Spinal cord (tissue), 10 donors: ENCODE measurements around the gene ERC2. TPM values are rescaled to one million over a fixed set of nuclear protein-coding genes. Genes with fewer than 3 reads are reported as not detected.
A peak's percentile ranks its signal among the peaks of the same experiment; 100 is the strongest.

Experiments used
- DNase-seq, 6 donors: peaks; one replicate each; pipeline versions ENCODE4 v3.0.0 to v3.0.0-alpha.2; 2013 to 2015; ENCODE audit warnings: low spot score in 6 of 6, low read depth in 4 of 6
- H3K27ac ChIP-seq: one replicate; pipeline ENCODE4 v1.5.1; 2013; ENCODE audit warnings: low read depth, low read length, control low read depth
- H3K27me3 ChIP-seq: one replicate; pipeline ENCODE4 v1.6.1; 2013; ENCODE audit warnings: low read length; ENCODE audit not compliant: control insufficient read depth, insufficient read depth
- H3K36me3 ChIP-seq: one replicate; pipeline ENCODE4 v1.6.1; 2013; ENCODE audit warnings: low read length; ENCODE audit not compliant: control insufficient read depth, insufficient read depth
- H3K4me1 ChIP-seq: one replicate; pipeline ENCODE4 v1.6.1; 2013; ENCODE audit warnings: low read length; ENCODE audit not compliant: control insufficient read depth, insufficient read depth
- H3K4me3 ChIP-seq: one replicate; pipeline ENCODE4 v1.5.1; 2013; ENCODE audit warnings: low read depth, low read length, control low read depth
- H3K9me3 ChIP-seq: one replicate; pipeline ENCODE4 v1.6.1; 2013; ENCODE audit warnings: low read length; ENCODE audit not compliant: control insufficient read depth, insufficient read depth
- WGBS: methylation state at CpG from one replicate; pipeline ENCODE4 v1.1.5; 2013; ENCODE audit warnings: missing lambda C conversion rate; ENCODE audit not compliant: insufficient coverage; 5-methylcytosine and 5-hydroxymethylcytosine counted together
- polyA plus RNA-seq, 2 donors: library from polyadenylated mRNA; unstranded; fragments of 120-200 nt; gene quantifications; one replicate each; pipeline ENCODE4 v1.2.1, GENCODE V29; 2013; ENCODE audit not compliant: insufficient read length in 2 of 2
- total RNA-seq, 2 donors: library from RNA; depleted of rRNA in 1 of 2; stranded (reverse); fragments of 120-200 nt in 1 of 2; fragments of >200 nt in 1 of 2; gene quantifications; one replicate each; pipeline versions ENCODE4 v1.2.3 to v1.2.4, GENCODE V29; 2013 to 2014
- donor health status: healthy.

The ERC2 gene
- total and polyA plus RNA-seq, 4 donors = 24.0 to 51.3 (median 29.7) TPM

DNA sequence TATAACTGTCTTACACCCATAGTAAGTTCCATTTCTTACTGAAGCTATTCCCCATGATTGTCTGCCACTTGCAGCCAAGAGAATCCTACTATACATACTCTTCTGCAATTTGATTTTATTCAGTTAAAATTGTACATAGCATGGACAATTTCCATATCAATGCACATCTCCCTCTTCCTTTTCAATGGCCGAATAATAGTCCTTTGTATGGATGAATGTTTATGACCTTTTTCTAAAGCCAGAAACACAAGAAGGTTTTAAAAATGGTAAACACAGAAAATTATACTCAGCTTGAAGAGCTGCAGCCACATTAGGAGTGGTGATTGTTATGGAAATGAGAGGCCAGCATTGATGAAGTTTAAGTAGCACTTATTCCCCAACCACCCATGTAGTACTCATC is 8.5 kb upstream of the ERC2 start:
- Histone ChIP-seq H3K4me1 (no peaks in the 10 kb centered on the region), H3K9me3 (no peaks in the 10 kb centered on the region), H3K27me3 (no peaks in the 10 kb centered on the region), H3K27ac (no peak overlapping the region), H3K36me3 (no peaks in the 10 kb centered on the region), H3K4me3 (no peak overlapping the region)
- WGBS = no CpG with 5 or more reads among the region's 1 CpG
- no peak for DNase-seq

DNA sequence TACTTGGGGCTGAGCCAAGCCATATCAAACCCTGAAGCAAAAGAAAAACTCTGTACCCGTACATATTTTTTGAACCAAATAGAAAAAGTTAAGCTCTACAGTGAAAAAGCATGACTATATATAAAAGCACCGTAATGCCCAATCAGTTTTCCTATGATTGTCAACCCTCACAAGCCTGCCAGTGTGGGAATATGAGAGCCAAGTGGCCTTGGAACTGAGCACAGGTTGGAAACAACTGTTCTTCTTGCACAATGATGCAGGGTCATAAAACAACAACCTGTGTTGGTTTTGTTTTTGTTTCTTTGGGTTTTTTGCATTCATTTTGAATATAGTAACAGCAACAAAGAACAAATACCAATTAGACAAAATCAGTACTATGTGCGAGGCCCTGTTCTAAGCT is 3.5 kb upstream of the ERC2 start:
- 100% methylated on average over 2 of the region's 3 CpGs for WGBS
- no peaks in the 10 kb centered on the region for H3K9me3 ChIP-seq
- H3K4me3 ChIP-seq = no peak overlapping the region
- peaks cover 4% of the 10 kb centered on the region for H3K27me3 ChIP-seq
- peaks cover 3% of the 10 kb centered on the region for H3K4me1 ChIP-seq
- DNase-seq = no peak
- H3K36me3 ChIP-seq = no peaks in the 10 kb centered on the region
- no peak overlapping the region for H3K27ac ChIP-seq

DNA sequence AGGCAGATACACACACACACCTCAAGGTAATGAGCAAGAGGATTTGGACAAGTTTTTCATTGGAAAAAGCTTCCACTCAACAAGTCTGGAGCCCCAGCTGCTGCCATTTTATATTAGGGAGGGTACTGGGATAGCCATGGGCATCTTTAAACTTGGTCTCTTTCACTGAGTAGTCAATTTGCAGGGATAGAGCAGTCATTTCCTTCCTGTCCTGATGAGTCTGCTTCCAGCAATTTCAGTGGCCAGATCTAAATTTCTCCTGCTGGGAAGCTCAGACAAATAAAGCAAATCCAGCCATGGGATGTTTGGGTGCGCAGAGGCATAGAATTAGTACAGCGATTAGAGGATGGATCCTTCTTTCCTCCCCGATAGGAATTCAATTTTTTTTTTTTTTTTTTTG is 874 bp upstream of the ERC2 start:
- H3K9me3 ChIP-seq = no peaks in the 10 kb centered on the region
- H3K36me3 ChIP-seq = no peaks in the 10 kb centered on the region
- no CpG with 5 or more reads among the region's 3 CpGs for WGBS
- peaks cover 4% of the 10 kb centered on the region for H3K27me3 ChIP-seq
- DNase-seq = no peak
- H3K27ac ChIP-seq = no peak overlapping the region
- H3K4me3 ChIP-seq = no peak overlapping the region
- H3K4me1 ChIP-seq = peaks cover 3% of the 10 kb centered on the region

DNA sequence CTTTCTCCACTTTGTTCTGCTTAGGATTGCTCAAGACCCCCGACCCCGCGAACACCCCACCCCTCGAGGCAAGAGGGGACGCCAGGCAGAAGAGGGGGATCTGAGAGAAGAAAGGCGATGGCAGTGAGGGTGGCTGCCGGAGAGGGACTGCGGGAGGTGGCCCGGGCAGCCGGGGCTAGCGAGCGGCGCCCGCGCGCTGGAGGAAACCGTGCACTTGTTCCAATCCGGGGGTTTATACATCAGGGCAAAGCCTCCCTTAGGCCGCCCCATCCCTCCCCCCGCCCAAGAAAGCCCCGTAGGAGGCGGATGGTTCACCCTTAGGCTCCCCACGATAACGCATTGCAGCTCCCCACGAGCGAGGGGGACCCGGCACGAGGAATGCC is 475 bp downstream of the ERC2 start:
- H3K27me3 ChIP-seq = peaks cover 4% of the 10 kb centered on the region
- H3K9me3 ChIP-seq = no peaks in the 10 kb centered on the region
- WGBS = under 1% methylated on average over 22 of the region's 28 CpGs
- peaks cover 3% of the 10 kb centered on the region for H3K4me1 ChIP-seq
- peak overlapping the region; percentile 60 for H3K4me3 ChIP-seq
- peak overlapping the region; percentile 33 for H3K27ac ChIP-seq
- DNase-seq = peak in 2 of 6 donors; percentile 55 to 65
- no peaks in the 10 kb centered on the region for H3K36me3 ChIP-seq

DNA sequence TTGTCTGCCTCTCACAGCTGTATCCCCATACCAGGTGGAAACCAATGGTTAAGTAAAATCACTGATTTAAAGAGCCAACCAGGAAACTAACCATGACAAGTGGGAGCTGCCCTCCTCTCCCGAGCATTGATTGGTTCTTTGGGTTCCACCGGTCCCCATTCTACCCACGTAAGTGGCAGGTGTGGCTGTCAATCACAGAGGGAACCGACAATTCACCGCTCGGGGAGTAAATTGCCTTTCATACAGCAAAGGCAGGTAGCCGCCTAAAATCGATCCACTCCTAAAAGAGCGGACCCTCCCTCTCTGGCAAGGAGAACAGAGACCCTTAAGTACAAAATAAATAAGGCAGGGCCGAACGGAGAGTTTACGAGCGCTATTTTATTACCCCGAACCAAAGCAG is 1.2 kb downstream of the ERC2 start:
- Histone ChIP-seq H3K4me1 (peaks cover 3% of the 10 kb centered on the region), H3K27ac (no peak overlapping the region), H3K9me3 (no peaks in the 10 kb centered on the region), H3K27me3 (peaks cover 4% of the 10 kb centered on the region), H3K36me3 (no peaks in the 10 kb centered on the region), H3K4me3 (peak overlapping the region; percentile 60)
- peak; percentile 70 to 98 (median 85) for DNase-seq
- WGBS = 0% methylated on average over 8 of the region's 14 CpGs

DNA sequence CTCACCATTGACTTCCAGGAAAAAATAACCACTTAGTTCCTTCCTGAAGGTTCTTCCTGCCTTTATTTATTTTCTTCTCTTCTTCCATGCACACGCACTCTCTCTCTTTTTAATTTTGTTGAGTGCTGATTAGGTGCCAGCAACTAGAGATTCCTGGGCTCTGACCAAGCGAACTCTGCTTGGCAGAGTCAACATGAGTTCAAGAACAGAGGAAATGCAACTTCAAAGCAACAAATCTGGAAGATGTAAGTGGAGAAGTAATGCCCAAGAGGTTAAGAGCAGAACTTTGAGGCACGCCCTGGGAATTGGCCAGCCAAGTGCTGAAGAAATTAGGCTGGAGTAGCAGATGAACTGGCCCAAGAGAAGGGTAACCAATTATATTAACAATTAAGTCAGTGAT is 8.5 kb downstream of the ERC2 start:
- 91% methylated on average over 1 of the region's 3 CpGs for whole genome bisulfite sequencing
- H3K27ac ChIP-seq = no peak overlapping the region
- no peak for DNase-seq
- H3K4me3 ChIP-seq = no peak overlapping the region
- no peaks in the 10 kb centered on the region for H3K4me1 ChIP-seq
- no peaks in the 10 kb centered on the region for H3K9me3 ChIP-seq
- no peaks in the 10 kb centered on the region for H3K36me3 ChIP-seq
- no peaks in the 10 kb centered on the region for H3K27me3 ChIP-seq

DNA sequence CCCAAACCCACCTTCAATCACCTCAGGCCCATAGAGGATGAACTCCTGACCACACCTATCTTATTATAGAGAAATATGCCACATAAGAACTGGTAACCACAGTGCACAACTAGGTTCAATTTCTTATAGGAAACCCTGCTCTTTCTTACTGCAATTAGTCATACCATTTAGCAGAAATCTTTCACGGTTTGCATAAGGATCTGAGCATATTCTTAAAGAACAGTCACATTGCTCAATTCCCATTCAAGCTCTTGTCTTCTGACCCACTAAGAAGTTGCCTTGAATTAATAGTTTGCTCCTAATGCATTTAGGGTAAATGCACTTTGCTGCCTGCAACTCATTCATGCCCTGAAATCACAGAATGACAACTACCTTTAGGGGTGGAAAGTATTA is 9.2 kb downstream of the ERC2 start:
- DNase-seq = no peak
- H3K27me3 ChIP-seq = no peaks in the 10 kb centered on the region
- H3K4me3 ChIP-seq = no peak overlapping the region
- H3K36me3 ChIP-seq = no peaks in the 10 kb centered on the region
- 83% methylated on average over 1 of the region's 1 CpG for WGBS
- H3K9me3 ChIP-seq = no peaks in the 10 kb centered on the region
- H3K4me1 ChIP-seq = no peaks in the 10 kb centered on the region
- H3K27ac ChIP-seq = no peak overlapping the region

DNA sequence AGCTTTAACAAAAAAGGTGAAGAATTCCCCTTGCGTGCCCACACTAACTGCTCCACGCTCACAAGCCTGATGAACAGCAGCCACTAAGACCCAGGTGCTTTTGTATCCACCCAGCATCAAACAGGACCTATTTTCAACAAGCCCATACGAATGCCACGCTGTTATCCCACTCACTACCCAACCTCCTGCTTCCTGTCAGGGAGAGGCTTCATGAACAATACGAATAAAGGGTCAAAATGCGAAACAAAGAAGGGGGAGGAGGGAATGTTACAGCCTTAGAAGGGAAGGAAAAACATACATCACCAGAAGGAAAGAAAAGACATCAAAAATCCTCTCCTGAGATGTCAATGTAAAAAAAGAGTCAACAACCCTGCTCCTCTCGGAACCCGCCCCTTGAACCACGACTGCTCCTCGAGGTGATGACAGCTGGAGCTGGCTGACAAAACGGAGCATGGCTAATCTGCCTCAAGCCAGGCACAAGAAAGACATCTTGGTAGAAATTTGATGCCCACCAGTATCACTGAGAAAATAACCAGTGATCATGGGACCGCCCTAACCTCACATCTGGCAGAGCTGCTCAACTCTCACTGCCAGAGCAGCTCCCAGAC is 9.7 kb downstream of the ERC2 start:
- no peak overlapping the region for H3K4me3 ChIP-seq
- no peak for DNase-seq
- H3K4me1 ChIP-seq = no peaks in the 10 kb centered on the region
- no peaks in the 10 kb centered on the region for H3K36me3 ChIP-seq
- whole genome bisulfite sequencing = 55% methylated on average over 8 of the region's 12 CpGs
- no peaks in the 10 kb centered on the region for H3K9me3 ChIP-seq
- no peak overlapping the region for H3K27ac ChIP-seq
- H3K27me3 ChIP-seq = no peaks in the 10 kb centered on the region

DNA sequence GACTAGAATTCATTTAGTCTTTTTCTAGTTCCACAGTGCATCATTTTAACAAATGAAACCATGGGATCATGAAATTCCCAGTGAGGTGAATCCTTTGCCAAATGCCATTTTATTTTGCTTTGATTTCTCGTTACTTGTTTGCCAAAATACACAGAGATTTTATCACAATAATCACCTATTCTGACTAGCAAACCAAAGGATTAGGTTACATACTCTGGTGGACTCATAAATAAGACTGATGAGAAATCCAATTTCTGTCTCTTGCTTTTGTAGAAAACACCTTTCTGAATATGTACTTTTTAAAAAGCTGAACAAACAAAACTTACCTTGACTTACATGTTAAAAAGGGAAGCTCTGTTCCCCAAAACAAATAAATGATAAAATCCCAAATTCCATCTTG is 12.2 kb downstream of the ERC2 start:
- H3K4me1 ChIP-seq = no peaks in the 10 kb centered on the region
- no peak overlapping the region for H3K4me3 ChIP-seq
- WGBS = no CpG with 5 or more reads among the region's 1 CpG
- no peaks in the 10 kb centered on the region for H3K9me3 ChIP-seq
- DNase-seq = no peak
- no peak overlapping the region for H3K27ac ChIP-seq
- H3K36me3 ChIP-seq = no peaks in the 10 kb centered on the region
- H3K27me3 ChIP-seq = no peaks in the 10 kb centered on the region

DNA sequence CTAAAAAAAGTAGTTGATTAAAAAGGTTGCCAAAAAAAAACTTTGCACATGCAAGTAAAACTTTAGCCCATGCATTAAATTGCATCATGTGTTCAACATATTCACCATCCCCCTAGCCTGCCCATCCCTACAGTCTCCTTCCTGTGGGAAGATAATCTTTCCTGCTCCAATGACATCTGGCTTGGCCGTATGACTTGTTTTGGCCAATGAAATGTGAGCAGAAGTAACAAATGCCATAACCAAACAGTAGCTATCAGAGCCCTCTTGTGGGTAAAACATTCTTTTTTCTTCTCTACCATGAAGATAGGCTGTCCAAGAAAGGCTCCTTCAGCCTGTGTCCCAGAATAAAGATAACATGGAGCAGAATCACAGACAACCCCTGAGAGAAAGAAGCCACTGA is 15.3 kb downstream of the ERC2 start:
- Histone ChIP-seq H3K36me3 (no peaks in the 10 kb centered on the region), H3K9me3 (no peaks in the 10 kb centered on the region), H3K4me3 (no peak overlapping the region), H3K27me3 (no peaks in the 10 kb centered on the region), H3K4me1 (no peaks in the 10 kb centered on the region), H3K27ac (no peak overlapping the region)
- DNase-seq = no peak
- WGBS = no CpG with 5 or more reads among the region's 1 CpG
